ENCODE results near the gene BPIFB3. TPM values are rescaled to one million over a fixed set of nuclear protein-coding genes. Genes with fewer than 3 reads are reported as not detected.
A peak's percentile ranks its signal among the peaks of the same experiment; 100 is the strongest.

The BPIFB3 gene
- total and polyA plus RNA-seq, 2 of the 13 experiments (the other 11 are each of a cell fraction or from before 2014, with no cell fraction given), result 0.09 TPM; not detected in 1

DNA sequence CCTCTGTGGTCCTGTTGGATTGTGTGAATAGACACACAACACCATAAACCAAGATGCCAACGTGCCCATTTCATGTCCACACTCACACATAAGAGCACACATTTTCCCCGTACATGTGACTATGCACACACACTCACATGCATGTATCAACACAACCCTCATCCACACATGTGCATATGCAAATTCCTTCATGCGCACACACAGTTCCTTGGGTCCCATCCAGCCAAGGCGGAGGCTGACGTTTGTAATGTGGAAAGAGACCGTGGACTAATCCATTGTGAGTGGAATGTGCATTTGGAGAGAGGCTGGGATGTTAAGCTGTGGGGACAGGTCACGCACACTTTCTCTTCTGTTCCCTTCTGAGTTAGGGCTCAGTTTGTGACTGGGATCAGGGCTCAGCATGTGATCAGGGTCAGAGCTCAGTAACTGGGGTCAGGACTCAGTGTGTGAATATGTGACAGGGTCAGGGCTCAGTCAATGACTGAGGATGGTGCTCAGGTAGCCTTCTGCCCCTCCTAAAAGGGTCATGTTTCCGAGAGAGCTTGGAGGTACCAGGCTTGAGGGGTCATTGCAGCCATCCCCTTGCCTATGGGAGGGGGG lies 46.8 kb upstream of the BPIFB3 start (continued):
- TF ChIP-seq CEBPB (IDR thresholded peaks at IDR 0.05; ENCODE audit: borderline replicate concordance, low read depth, low read length), result no peak
- TF ChIP-seq ZNF337 (CRISPR knock-in tag; IDR thresholded peaks at IDR 0.05; ENCODE audit: borderline replicate concordance, low read depth), result 0 out of 2 replicates have a peak, but pooled peaks have one; percentile 76
- TF ChIP-seq BHLHE40 (IDR thresholded peaks at IDR 0.05; ENCODE audit: low read length), result no peak
- TF ChIP-seq SP140L (CRISPR knock-in tag; IDR thresholded peaks at IDR 0.05; ENCODE audit: borderline replicate concordance), result no peak
- no peak for TF ChIP-seq FOXA1 (IDR thresholded peaks at IDR 0.05)
- no peak for TF ChIP-seq FOXA1 (CRISPR knock-in tag; IDR thresholded peaks at IDR 0.05)
- TF ChIP-seq, protein P1, sequence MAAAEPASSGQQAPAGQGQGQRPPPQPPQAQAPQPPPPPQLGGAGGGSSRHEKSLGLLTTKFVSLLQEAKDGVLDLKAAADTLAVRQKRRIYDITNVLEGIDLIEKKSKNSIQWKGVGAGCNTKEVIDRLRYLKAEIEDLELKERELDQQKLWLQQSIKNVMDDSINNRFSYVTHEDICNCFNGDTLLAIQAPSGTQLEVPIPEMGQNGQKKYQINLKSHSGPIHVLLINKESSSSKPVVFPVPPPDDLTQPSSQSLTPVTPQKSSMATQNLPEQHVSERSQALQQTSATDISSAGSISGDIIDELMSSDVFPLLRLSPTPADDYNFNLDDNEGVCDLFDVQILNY (CRISPR knock-in tag; conservative IDR thresholded peaks at IDR 0.05), result no peak
- TF ChIP-seq SYNCRIP (IDR thresholded peaks at IDR 0.05; ENCODE audit: insufficient read depth, low read depth, low read length), result no peak
- TF ChIP-seq ZNF788 (CRISPR knock-in tag; IDR thresholded peaks at IDR 0.05; ENCODE audit: borderline replicate concordance), result peak; percentile 2; the same call in 1 of the 2 replicates
- TF ChIP-seq FIP1L1 (IDR thresholded peaks at IDR 0.05; ENCODE audit: borderline replicate concordance, insufficient read depth, low read depth, low read length), result no peak
- no peak for TF ChIP-seq NAIF1 (CRISPR knock-in tag; IDR thresholded peaks at IDR 0.05; ENCODE audit: borderline replicate concordance)
- TF ChIP-seq ZNF33A (CRISPR knock-in tag; IDR thresholded peaks at IDR 0.05; ENCODE audit: borderline replicate concordance), result no peak
- no peak; the same call in 1 of the 2 replicates for TF ChIP-seq GPN1 (CRISPR knock-in tag; IDR thresholded peaks at IDR 0.05; ENCODE audit: borderline replicate concordance)
- TF ChIP-seq RAD51 (IDR thresholded peaks at IDR 0.05; ENCODE audit: borderline replicate concordance), result no peak
- peak; percentile 91 for TF ChIP-seq HOXA9 (CRISPR knock-in tag; IDR thresholded peaks at IDR 0.05; ENCODE audit: borderline replicate concordance)
- no peak for TF ChIP-seq TBP (CRISPR knock-in tag; IDR thresholded peaks at IDR 0.05)
- 0 out of 2 replicates have a peak, but pooled peaks have one; percentile 3 for TF ChIP-seq ZFYVE20 (CRISPR knock-in tag; IDR thresholded peaks at IDR 0.05; ENCODE audit: borderline replicate concordance, low read depth)
- TF ChIP-seq, protein P2, sequence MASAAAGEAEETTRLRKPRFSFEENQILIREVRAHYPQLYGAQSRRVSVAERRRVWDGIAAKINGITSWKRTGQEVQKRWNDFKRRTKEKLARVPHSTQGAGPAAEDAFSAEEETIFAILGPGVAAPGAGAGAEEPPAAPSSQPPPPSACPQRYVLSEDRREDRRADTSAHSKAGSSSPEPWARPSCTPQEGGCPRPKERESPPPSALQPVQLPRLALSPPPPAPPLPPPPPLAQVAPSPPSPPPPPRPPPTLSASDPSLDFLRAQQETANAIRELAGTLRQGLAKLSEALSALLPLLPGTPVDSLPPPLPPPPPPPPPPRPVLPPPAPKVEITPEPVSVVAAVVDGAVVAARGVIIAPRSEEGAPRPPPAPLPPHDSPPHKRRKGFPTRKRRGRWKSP (CRISPR knock-in tag; IDR thresholded peaks at IDR 0.05), result no peak
- TF ChIP-seq SCMH1 (CRISPR knock-in tag; IDR thresholded peaks at IDR 0.05; ENCODE audit: borderline replicate concordance), result no peak
- TF ChIP-seq CBX2 (IDR thresholded peaks at IDR 0.05; ENCODE audit: low read depth, low read length), result no peak
- no peak for TF ChIP-seq CBX2 (CRISPR knock-in tag; IDR thresholded peaks at IDR 0.05; ENCODE audit: low read depth)
- TF ChIP-seq ZNF782 (CRISPR knock-in tag; IDR thresholded peaks at IDR 0.05; ENCODE audit: borderline replicate concordance), result no peak
- TF ChIP-seq ZNF556 (CRISPR knock-in tag; IDR thresholded peaks at IDR 0.05; ENCODE audit: borderline replicate concordance), result no peak
- no peak; the same call in 1 of the 2 replicates for TF ChIP-seq RFX1 (IDR thresholded peaks at IDR 0.05)
- TF ChIP-seq, protein P3, sequence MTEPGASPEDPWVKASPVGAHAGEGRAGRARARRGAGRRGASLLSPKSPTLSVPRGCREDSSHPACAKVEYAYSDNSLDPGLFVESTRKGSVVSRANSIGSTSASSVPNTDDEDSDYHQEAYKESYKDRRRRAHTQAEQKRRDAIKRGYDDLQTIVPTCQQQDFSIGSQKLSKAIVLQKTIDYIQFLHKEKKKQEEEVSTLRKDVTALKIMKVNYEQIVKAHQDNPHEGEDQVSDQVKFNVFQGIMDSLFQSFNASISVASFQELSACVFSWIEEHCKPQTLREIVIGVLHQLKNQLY (CRISPR knock-in tag; IDR thresholded peaks at IDR 0.05), result no peak
- TF ChIP-seq KDM4B (CRISPR knock-in tag; IDR thresholded peaks at IDR 0.05), result no peak
- TF ChIP-seq, protein P4, sequence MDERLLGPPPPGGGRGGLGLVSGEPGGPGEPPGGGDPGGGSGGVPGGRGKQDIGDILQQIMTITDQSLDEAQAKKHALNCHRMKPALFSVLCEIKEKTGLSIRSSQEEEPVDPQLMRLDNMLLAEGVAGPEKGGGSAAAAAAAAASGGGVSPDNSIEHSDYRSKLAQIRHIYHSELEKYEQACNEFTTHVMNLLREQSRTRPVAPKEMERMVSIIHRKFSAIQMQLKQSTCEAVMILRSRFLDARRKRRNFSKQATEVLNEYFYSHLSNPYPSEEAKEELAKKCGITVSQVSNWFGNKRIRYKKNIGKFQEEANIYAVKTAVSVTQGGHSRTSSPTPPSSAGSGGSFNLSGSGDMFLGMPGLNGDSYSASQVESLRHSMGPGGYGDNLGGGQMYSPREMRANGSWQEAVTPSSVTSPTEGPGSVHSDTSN (CRISPR knock-in tag; IDR thresholded peaks at IDR 0.05), result no peak
- no peak for TF ChIP-seq U2AF2 (IDR thresholded peaks at IDR 0.05; ENCODE audit: low read depth, low read length)
- TF ChIP-seq ISL2 (CRISPR knock-in tag; IDR thresholded peaks at IDR 0.05), result no peak
